ENCODE measurements around the gene SLC4A2. TPM values are rescaled to one million over a fixed set of nuclear protein-coding genes. Genes with fewer than 3 reads are reported as not detected.

SLC4A2 gene
- total RNA-seq, 4 donors from 2014 or later: 74.3 to 111 (median 91.4) TPM

GRCh38 chr7:151043959-151044358 lies 15.4 kb upstream of the SLC4A2 start:
- Histone ChIP-seq H3K9me3 (no peaks in the 10 kb centered on the region), H3K27ac (no peak overlapping the region), H3K27me3 (no peaks in the 10 kb centered on the region), H3K4me3 (no peak overlapping the region), H3K4me1 (peaks cover 0 to 28% (median 15%) of the 10 kb centered on the region in 4 donors), H3K36me3 (peaks cover 0 to 57% (median 0%) of the 10 kb centered on the region in 3 donors)
- DNase-seq (ENCODE audit: low spot score in 2 of 2): no peak
- 80 to 92% methylated on average over 8 to 17 of the region's 20 CpGs for WGBS, 2 donors
- TF ChIP-seq POLR2A (IDR thresholded peaks at IDR 0.05) (no peak), EP300 (IDR thresholded peaks at IDR 0.05) (no peak), CTCF (IDR thresholded peaks at IDR 0.05) (no peak)

- Histone ChIP-seq H3K27me3 (no peaks in the 10 kb centered on the region), H3K4me1 (peaks cover 0 to 16% (median 9%) of the 10 kb centered on the region in 4 donors), H3K27ac (no peak overlapping the region), H3K36me3 (peaks cover 0 to 57% (median 0%) of the 10 kb centered on the region in 3 donors), H3K4me3 (no peak overlapping the region), H3K9me3 (no peaks in the 10 kb centered on the region)
- TF ChIP-seq POLR2A (IDR thresholded peaks at IDR 0.05) (no peak), EP300 (IDR thresholded peaks at IDR 0.05) (no peak), CTCF (IDR thresholded peaks at IDR 0.05) (no peak)
- WGBS, 2 donors: 58 to 60% methylated on average over 3 to 7 of the region's 11 CpGs
- DNase-seq (ENCODE audit: low spot score in 2 of 2): no peak
Observed at GRCh38 chr7:151045262-151045661, 14.1 kb upstream of the SLC4A2 start.

- DNase-seq (ENCODE audit: low spot score in 2 of 2): no peak
- Histone ChIP-seq H3K4me1 (peaks cover 0 to 20% (median 9%) of the 10 kb centered on the region in 4 donors), H3K4me3 (no peak overlapping the region), H3K27ac (no peak overlapping the region), H3K9me3 (no peaks in the 10 kb centered on the region), H3K36me3 (peaks cover 0 to 53% (median 0%) of the 10 kb centered on the region in 3 donors), H3K27me3 (no peaks in the 10 kb centered on the region)
- WGBS, 2 donors: 75 to 80% methylated on average over 5 to 9 of the region's 9 CpGs
- TF ChIP-seq CTCF (IDR thresholded peaks at IDR 0.05): no peak
- no peak for TF ChIP-seq EP300 (IDR thresholded peaks at IDR 0.05)
- TF ChIP-seq POLR2A (IDR thresholded peaks at IDR 0.05): no peak
Observed at GRCh38 chr7:151045967-151046366, 13.4 kb upstream of the SLC4A2 start.

- TF ChIP-seq POLR2A (IDR thresholded peaks at IDR 0.05) (no peak), EP300 (IDR thresholded peaks at IDR 0.05) (no peak), CTCF (IDR thresholded peaks at IDR 0.05) (no peak)
- 28 to 37% methylated on average over 14 of the region's 14 CpGs for WGBS, 2 donors
- Histone ChIP-seq H3K4me3 (no peak overlapping the region), H3K4me1 (peaks cover 0 to 27% (median 12%) of the 10 kb centered on the region in 4 donors), H3K27ac (peak overlapping the region in 2 of 4 donors; percentile 34 to 70), H3K27me3 (no peaks in the 10 kb centered on the region), H3K9me3 (no peaks in the 10 kb centered on the region), H3K36me3 (peaks cover 0 to 45% (median 0%) of the 10 kb centered on the region in 3 donors)
- DNase-seq (ENCODE audit: low spot score in 2 of 2): no peak
Observed at GRCh38 chr7:151046603-151047573, 12.5 kb upstream of the SLC4A2 start.

Data from tibial nerve (tissue), 4 donors.